IMR-90 (cell line): ENCODE data around the gene RIMBP2.

Experiments used
- CEBPB ChIP-seq: IDR thresholded peaks from 2 replicates; pipeline ENCODE4 v1.6.1; 2012; ENCODE audit warnings: low read depth, low read length, improper control_type of control experiment
- CTCF ChIP-seq: conservative IDR thresholded peaks from 2 replicates; pipeline ENCODE4 v1.5.1; 2012; ENCODE audit warnings: mild to moderate bottlenecking, low read depth, low read length, improper control_type of control experiment

DNA sequence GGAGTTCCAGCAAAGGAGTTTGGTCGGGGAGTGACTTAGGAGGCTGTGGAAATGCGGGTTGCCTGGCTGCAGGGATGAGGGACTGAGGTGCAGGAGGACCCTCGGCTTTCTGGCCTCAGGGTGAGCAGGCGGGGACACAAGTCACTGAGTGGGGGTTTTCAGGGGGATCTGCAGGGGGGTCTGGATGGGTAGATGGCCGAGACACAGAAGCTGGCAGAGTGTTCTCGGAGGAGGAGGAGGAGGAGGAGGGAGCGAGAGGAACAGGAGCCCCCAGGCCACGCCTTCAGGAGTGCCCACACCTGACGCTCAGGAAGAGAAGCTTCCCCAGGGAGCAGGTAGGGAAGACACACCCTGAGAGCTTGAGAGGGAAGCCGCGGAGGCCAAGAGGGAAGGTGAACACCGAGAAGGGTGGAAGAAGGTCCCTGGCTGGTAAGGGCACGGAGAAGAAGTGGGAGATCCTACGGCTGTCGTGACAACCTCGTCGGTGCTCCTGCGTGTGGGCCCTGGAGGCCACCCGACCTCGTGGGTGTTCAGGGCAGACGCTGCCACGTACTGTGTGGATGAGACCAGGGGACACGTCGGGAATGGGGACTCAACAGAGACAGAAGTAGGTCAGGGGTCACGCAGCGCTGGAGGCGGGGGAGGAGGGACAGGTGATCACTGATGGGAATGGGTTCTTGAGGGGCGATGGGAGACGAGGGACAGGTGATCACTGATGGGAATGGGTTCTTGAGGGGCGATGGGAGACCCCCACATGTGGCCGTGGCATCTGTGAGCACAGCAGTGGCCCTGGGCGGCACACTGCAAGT lies 269.0 kb downstream of the RIMBP2 start:
- TF ChIP-seq CTCF: no peak
- TF ChIP-seq CEBPB: no peak
